CD4-positive, alpha-beta T cell (primary cell): ENCODE results near the gene KCNIP2. TPM values are rescaled to one million over a fixed set of nuclear protein-coding genes. Genes with fewer than 3 reads are reported as not detected.

Experiments
- ATAC-seq: fragments of 200-7000 bp; cut with Tn5 transposase; one replicate; pipeline ENCODE4 v1.10.0; 2022; ENCODE audit warnings: mild to moderate bottlenecking; ENCODE audit not compliant: poor library complexity
- CTCF ChIA-PET: fragments of 350-600 bp; sonication (Branson Sonifier 250); formaldehyde crosslinking; loops from one replicate; lab custom pipeline; 2021; ENCODE audit warnings: antibody characterized with exemption, inconsistent platforms; lab: Charles Lee
- POLR2A ChIA-PET: fragments of 350-600 bp; sonication (Branson Sonifier 250); formaldehyde crosslinking; loops from one replicate; lab custom pipeline; 2021; ENCODE audit warnings: antibody characterized with exemption, inconsistent platforms; lab: Charles Lee
- DNase-seq, 14 experiments: peaks; one replicate each; pipeline ENCODE4 v3.0.0-alpha.2; 2013 to 2020; ENCODE audit warnings: mixed read lengths in 2 of 14
- H3K27ac ChIP-seq, 2 donors: one replicate each; pipeline versions ENCODE4 v1.5.1 to v1.7.0; 2013; ENCODE audit warnings: low read length in 2 of 2, low read depth in 1 of 2, mild to moderate bottlenecking in 1 of 2
- H3K27me3 ChIP-seq, 2 experiments: 1 replicate in 1 of 2; 2 replicates in 1 of 2; pipeline versions ENCODE4 v1.6.1 to v1.7.0; 2013; ENCODE audit warnings: low read length in 2 of 2, control low read depth in 1 of 2, mild to moderate bottlenecking in 1 of 2, moderate library complexity in 1 of 2; ENCODE audit not compliant: insufficient read depth in 2 of 2, control insufficient read depth in 1 of 2
- H3K36me3 ChIP-seq: one replicate; pipeline ENCODE4 v1.6.1; 2013; ENCODE audit warnings: low read length, control low read depth; ENCODE audit not compliant: insufficient read depth
- H3K4me1 ChIP-seq: one replicate; pipeline ENCODE4 v1.6.1; 2013; ENCODE audit warnings: low read length, control low read depth; ENCODE audit not compliant: insufficient read depth
- H3K4me3 ChIP-seq: one replicate; pipeline ENCODE4 v1.5.1; 2013; ENCODE audit warnings: mild to moderate bottlenecking, low read length, moderate library complexity
- H3K9me3 ChIP-seq, 2 experiments: 1 replicate in 1 of 2; 2 replicates in 1 of 2; pipeline versions ENCODE4 v1.6.1 to v1.7.0; 2013; ENCODE audit warnings: low read length in 2 of 2, mild to moderate bottlenecking in 2 of 2, control low read depth in 1 of 2, moderate library complexity in 1 of 2; ENCODE audit not compliant: control insufficient read depth in 1 of 2, insufficient read depth in 1 of 2
- H3K27ac Mint-ChIP-seq: one replicate; pipeline ENCODE4 v1.8.0; 2020; ENCODE audit warnings: mixed read lengths
- H3K27me3 Mint-ChIP-seq: one replicate; pipeline ENCODE4 v1.8.0; 2021; ENCODE audit warnings: mixed read lengths
- H3K36me3 Mint-ChIP-seq: one replicate; pipeline ENCODE4 v1.8.0; 2021; ENCODE audit warnings: low read depth, mixed read lengths
- H3K4me1 Mint-ChIP-seq: one replicate; pipeline ENCODE4 v1.8.0; 2021; ENCODE audit warnings: low read depth, mixed read lengths
- H3K4me3 Mint-ChIP-seq: one replicate; pipeline ENCODE4 v1.8.0; 2020; ENCODE audit warnings: mild to moderate bottlenecking, mixed read lengths
- H3K9me3 Mint-ChIP-seq: one replicate; pipeline ENCODE4 v1.8.0; 2020; ENCODE audit warnings: mixed read lengths
- CTCF ChIP-seq: fragments of 200-600 bp; IDR thresholded peaks from one replicate; pipeline ENCODE4 v1.8.0; 2022; ENCODE audit warnings: antibody characterized with exemption, mild to moderate bottlenecking
- intact Hi-C, 2 experiments: fragments of 100-400 bp; cut with DNase I in 1 of 2; cut with micrococcal nuclease in 1 of 2; formaldehyde crosslinking; loops; one replicate each; pipeline versions ENCODE4 v1.15.1 to v1.9.0; 2023 to 2025; cut with DNase I, micrococcal nuclease
- total RNA-seq, 174 experiments: library from RNA in 2 of 174; stranded (reverse) in 2 of 174; gene quantifications; one replicate each; pipeline ENCODE4 v1.2.3 and lab custom pipeline; 2021 to 2026

Gene KCNIP2
- total RNA-seq, 2 experiments from 2014 or later = 0.77 to 1.6 TPM

DNA sequence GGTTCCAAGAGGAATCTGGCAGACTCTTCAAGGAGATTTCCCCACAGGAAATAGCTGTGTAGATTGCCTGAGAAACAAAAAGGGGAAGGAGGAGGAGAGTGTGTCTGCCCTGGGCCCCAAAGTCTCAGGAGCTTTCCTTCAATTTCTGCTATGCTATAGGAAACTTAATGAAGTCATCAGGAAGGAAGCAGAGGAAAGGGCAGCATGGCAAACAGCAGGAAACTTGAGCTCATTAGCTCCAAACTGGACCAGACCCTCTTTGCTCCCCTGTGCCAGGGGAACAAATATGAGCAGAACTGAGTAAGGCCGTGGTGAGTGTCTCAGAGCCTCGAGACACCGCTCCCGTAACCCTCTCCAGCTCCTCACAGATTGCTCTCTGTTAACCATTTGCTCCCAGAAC lies 4.8 kb upstream of the KCNIP2 start:
- no peak overlapping the region for H3K27ac ChIP-seq
- Mint-ChIP-seq H3K36me3 (peaks cover 52% of the 10 kb centered on the region), H3K4me1 (peaks cover 18% of the 10 kb centered on the region), H3K27me3 (peaks cover 3% of the 10 kb centered on the region), H3K27ac (no peak overlapping the region), H3K4me3 (no peak overlapping the region), H3K9me3 (no peaks in the 10 kb centered on the region)
- H3K4me1 ChIP-seq = peaks cover 13% of the 10 kb centered on the region
- no peaks in the 10 kb centered on the region for H3K27me3 ChIP-seq
- ATAC-seq (no peak), DNase-seq (peak in 1 of 14 experiments; percentile 5)
- intact Hi-C loops = no loop called here
- H3K4me3 ChIP-seq = no peak overlapping the region
- peaks cover 34% of the 10 kb centered on the region for H3K36me3 ChIP-seq
- no peak for TF ChIP-seq CTCF
- POLR2A ChIA-PET = no interaction called here
- no peaks in the 10 kb centered on the region for H3K9me3 ChIP-seq
- CTCF ChIA-PET = no interaction called here

GRCh38 chr10:101845893-101846292 lies 2.3 kb upstream of the KCNIP2 start:
- Mint-ChIP-seq H3K4me3 (no peak overlapping the region), H3K27ac (no peak overlapping the region), H3K9me3 (no peaks in the 10 kb centered on the region), H3K36me3 (peaks cover 45% of the 10 kb centered on the region), H3K27me3 (peaks cover 8% of the 10 kb centered on the region), H3K4me1 (peaks cover 40% of the 10 kb centered on the region)
- Histone ChIP-seq H3K4me3 (no peak overlapping the region), H3K27me3 (no peaks in the 10 kb centered on the region), H3K36me3 (peaks cover 24% of the 10 kb centered on the region), H3K9me3 (no peaks in the 10 kb centered on the region), H3K27ac (no peak overlapping the region), H3K4me1 (peaks cover 29% of the 10 kb centered on the region)
- DNase-seq = peak in 1 of 14 experiments; percentile 11
- CTCF ChIA-PET = interaction anchor here (0.6 to 1.3 kb wide), 4 partner anchors 10 to 1350 kb away, joined by 3 read pairs; no protein-coding TSS in a partner anchor
- ATAC-seq = no peak
- intact Hi-C loops = no loop called here
- no peak for TF ChIP-seq CTCF
- POLR2A ChIA-PET = no interaction called here

DNA sequence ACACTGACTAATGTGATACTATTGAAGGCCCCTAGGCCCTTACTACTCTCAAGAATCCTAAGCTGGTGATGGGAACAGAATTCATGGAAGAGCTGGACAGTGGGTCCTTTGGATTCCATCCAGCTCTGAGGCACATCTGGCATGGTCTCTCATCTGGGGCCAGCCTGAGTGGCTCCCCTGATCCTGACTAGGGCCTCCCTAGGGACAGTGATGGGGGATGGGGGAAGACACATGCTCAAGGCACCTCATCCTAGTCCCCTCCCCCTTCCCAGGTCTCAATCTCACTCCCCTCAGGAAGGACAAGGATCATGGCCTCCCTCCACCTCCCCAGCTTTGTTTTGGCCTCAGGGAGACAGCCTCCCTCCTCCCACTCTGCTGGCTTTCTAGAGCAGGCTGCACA lies 1.8 kb downstream of the KCNIP2 start:
- DNase-seq = peak in 1 of 14 experiments; percentile 19
- CTCF ChIA-PET = interaction anchor here (1.5 to 3.2 kb wide), 7 partner anchors 8 to 277 kb away, joined by 4 to 32 read pairs (median 12); partner anchors contain the start of genes NPM3 and OGA

More for the DNA sequence above, 1.8 kb downstream of the KCNIP2 start:
- Mint-ChIP-seq H3K27ac (no peak overlapping the region), H3K4me1 (peaks cover 61% of the 10 kb centered on the region), H3K9me3 (no peaks in the 10 kb centered on the region), H3K36me3 (peaks cover 14% of the 10 kb centered on the region), H3K4me3 (no peak overlapping the region), H3K27me3 (peaks cover 8% of the 10 kb centered on the region)
- no peaks in the 10 kb centered on the region for H3K27me3 ChIP-seq
- no peak overlapping the region for H3K27ac ChIP-seq
- TF ChIP-seq CTCF = no peak
- POLR2A ChIA-PET = interaction anchor here (0.5 to 16.7 kb wide), 8 partner anchors 9 to 579 kb away, joined by 3 to 223 read pairs (median 4); partner anchors contain the start of genes ARMH3, FBXL15 and OGA
- H3K4me1 ChIP-seq = peaks cover 46% of the 10 kb centered on the region
- no peaks in the 10 kb centered on the region for H3K9me3 ChIP-seq
- intact Hi-C loops = loop anchor here (1.0 to 5.0 kb wide), 4 partner anchors 59 to 275 kb away; partner anchors contain the start of gene NPM3 (in 1 of the 2)
- H3K36me3 ChIP-seq = no peaks in the 10 kb centered on the region
- no peak for ATAC-seq
- no peak overlapping the region for H3K4me3 ChIP-seq
